K562 (cell line): Measurements from ENCODE around the gene CROCC2. TPM values are rescaled to one million over a fixed set of nuclear protein-coding genes. Genes with fewer than 3 reads are reported as not detected.

ENCODE experiments used
- ATAC-seq: fragments of 200-7000 bp; cut with Tn5 transposase; 3 replicates; pipeline ENCODE4 v1.9.1; 2020; ENCODE audit warnings: moderate library complexity
- BruUV-seq: library from RNA; stranded (reverse); fragments of 400-500 nt; replicated peaks from 2 replicates; lab custom pipeline; 2021; lab: Mats Ljungman, UMichigan
- CTCF ChIA-PET: fragments of 300-600 bp; formaldehyde crosslinking; extraction: SDS; loops from one replicate; lab custom pipeline; 2021; ENCODE audit warnings: low intra/inter-chr PET ratio; lab: Yijun Ruan, JAX
- POLR2A ChIA-PET: fragments of 300-600, 350-650 bp; sonication (Branson Sonifier 250); formaldehyde crosslinking; extraction: SDS; loops from one replicate; lab custom pipeline; 2021; ENCODE audit warnings: antibody characterized with exemption, inconsistent platforms; lab: Yijun Ruan, JAX
- DNase-seq, 4 experiments: peaks; one replicate each; pipeline versions ENCODE4 v3.0.0 to v3.0.0-alpha.2; 2011 to 2018; ENCODE audit warnings: low spot score in 3 of 4, mixed read lengths in 3 of 4; ENCODE audit errors: extremely low read depth in 1 of 4
- FAIRE-seq: peaks from 2 replicates; lab custom pipeline; 2011; peaks lifted over from hg19 to GRCh38; lab: Jason Lieb, UNC
- H2AFZ ChIP-seq: 2 replicates; pipeline ENCODE4 v1.6.0; 2011; ENCODE audit warnings: low read depth, low read length, control low read depth, inconsistent platforms
- H3K27ac ChIP-seq: fragments of 200-600 bp; 3 replicates; pipeline ENCODE4 v1.8.0; 2011; ENCODE audit warnings: low read depth, mild to moderate bottlenecking, control low read depth, inconsistent platforms, low read length, moderate library complexity, mixed read lengths; ENCODE audit errors: extremely low read depth
- H3K27me3 ChIP-seq, 2 experiments: fragments of 300-600 bp in 1 of 2; 2 replicates in 1 of 2; 3 replicates in 1 of 2; pipeline versions ENCODE4 v1.6.0 to v1.8.0; 2011; ENCODE audit warnings: inconsistent platforms in 2 of 2, low read length in 2 of 2, mild to moderate bottlenecking in 1 of 2, mixed read lengths in 1 of 2, moderate library complexity in 1 of 2; ENCODE audit not compliant: control insufficient read depth in 2 of 2, insufficient read depth in 2 of 2
- H3K36me3 ChIP-seq: fragments of 300-600 bp; 3 replicates; pipeline ENCODE4 v1.8.0; 2011; ENCODE audit warnings: mild to moderate bottlenecking, low read length, inconsistent platforms; ENCODE audit not compliant: control insufficient read depth, insufficient read depth
- H3K4me1 ChIP-seq, 2 experiments: fragments of 200-600 bp in 1 of 2; replicated peaks in 1 of 2; 2 replicates in 1 of 2; 3 replicates in 1 of 2; pipeline versions ENCODE4 v1.5.1 to v1.8.0; 2011; ENCODE audit warnings: inconsistent platforms in 2 of 2, low read length in 2 of 2, mild to moderate bottlenecking in 1 of 2, mixed read lengths in 1 of 2, moderate library complexity in 1 of 2; ENCODE audit not compliant: control insufficient read depth in 2 of 2, insufficient read depth in 2 of 2
- H3K4me2 ChIP-seq: 2 replicates; pipeline ENCODE4 v1.6.1; 2011; ENCODE audit warnings: low read length, control low read depth, inconsistent platforms, mixed read lengths; ENCODE audit not compliant: insufficient read depth
- H3K4me3 ChIP-seq: fragments of 200-600 bp; sonication (generic), shearing (Covaris generic); 2 replicates; pipeline ENCODE4 v1.5.1; 2016; ENCODE audit warnings: control low read depth, inconsistent platforms
- H3K79me2 ChIP-seq: fragments of 200-600 bp; 3 replicates; pipeline ENCODE4 v1.8.0; 2011; ENCODE audit warnings: low read length, inconsistent platforms; ENCODE audit not compliant: control insufficient read depth, insufficient read depth
- H3K9ac ChIP-seq, 2 experiments: 2 replicates each; pipeline versions ENCODE4 v1.6.0 to v1.6.1; 2011; ENCODE audit warnings: low read depth in 2 of 2, low read length in 2 of 2, control low read depth in 1 of 2, inconsistent platforms in 1 of 2, mild to moderate bottlenecking in 1 of 2, mixed read lengths in 1 of 2; ENCODE audit not compliant: insufficient read depth in 1 of 2
- H3K9me1 ChIP-seq: one replicate; pipeline ENCODE4 v1.6.0; 2011; ENCODE audit warnings: inconsistent platforms, mild to moderate bottlenecking, low read length, moderate library complexity; ENCODE audit not compliant: control insufficient read depth, insufficient read depth
- H3K9me3 ChIP-seq: replicated peaks from 2 replicates; pipeline ENCODE4 v1.5.1; 2011; ENCODE audit warnings: low read depth, low read length, inconsistent platforms; ENCODE audit not compliant: control insufficient read depth, insufficient read depth
- H4K20me1 ChIP-seq: replicated peaks from 2 replicates; pipeline ENCODE4 v1.6.1; 2011; ENCODE audit warnings: low read length, inconsistent platforms, mixed read lengths; ENCODE audit not compliant: control insufficient read depth, insufficient read depth
- CBFA2T2 ChIP-seq: fragments of 450-650 bp; conservative IDR thresholded peaks from 2 replicates; pipeline ENCODE4 v1.6.1; 2017; ENCODE audit warnings: mild to moderate bottlenecking
- DACH1 ChIP-seq: fragments of 450-650 bp; IDR thresholded peaks from 2 replicates; pipeline ENCODE4 v1.6.1; 2018; ENCODE audit not compliant: partially characterized antibody
- ESRRB ChIP-seq: fragments of 250-450 bp; sonication (Bioruptor Pico); IDR thresholded peaks from 2 replicates; pipeline ENCODE4 v1.5.0; 2020; ENCODE audit warnings: mild to moderate bottlenecking, moderate library complexity, borderline replicate concordance
- MAFF ChIP-seq: IDR thresholded peaks from 2 replicates; pipeline ENCODE4 v1.6.1; 2012; ENCODE audit warnings: low read length, improper control_type of control experiment
- MEF2D ChIP-seq: conservative IDR thresholded peaks from 2 replicates; pipeline ENCODE4 v1.6.1; 2016; ENCODE audit warnings: low read depth, missing genetic modification characterization, missing compliant biosample characterization
- NONO ChIP-seq, 2 experiments: fragments of 200-400 bp in 1 of 2; fragments of 450-650 bp in 1 of 2; formaldehyde crosslinking in 1 of 2; IDR thresholded peaks; 2 replicates each; pipeline ENCODE4 v1.6.1; 2017; ENCODE audit warnings: low read depth in 2 of 2, mild to moderate bottlenecking in 2 of 2, moderate library complexity in 2 of 2, low read length in 1 of 2
- RB1 ChIP-seq: fragments of 450-650 bp; IDR thresholded peaks from 2 replicates; pipeline ENCODE4 v1.6.1; 2017; ENCODE audit warnings: low read depth, mild to moderate bottlenecking
- ZEB2 ChIP-seq: fragments of 450-650 bp; IDR thresholded peaks from 2 replicates; pipeline ENCODE4 v1.6.1; 2016
- ZKSCAN1 ChIP-seq: fragments of 150-350 bp; IDR thresholded peaks from 2 replicates; pipeline ENCODE4 v1.6.1; 2016; ENCODE audit warnings: low read depth, low read length
- ZNF184 ChIP-seq: sonication (generic); formaldehyde crosslinking; IDR thresholded peaks from 2 replicates; pipeline ENCODE4 v1.5.0; 2020; ENCODE audit warnings: missing genetic modification reagents
- ZNF3 ChIP-seq: fragments of 250-450 bp; sonication (Bioruptor Pico); IDR thresholded peaks from 2 replicates; pipeline ENCODE4 v1.5.0; 2021; ENCODE audit warnings: mild to moderate bottlenecking, moderate library complexity
- ZNF408 ChIP-seq: fragments of 250-450 bp; sonication (Bioruptor Pico); IDR thresholded peaks from 2 replicates; pipeline ENCODE4 v1.4.0; 2020; ENCODE audit warnings: low read depth, mild to moderate bottlenecking, moderate library complexity
- WGBS: fragments of 100-300 bp; shearing (Covaris generic); methylation state at CpG from one replicate; pipeline ENCODE4 v1.1.6; 2016; ENCODE audit warnings: low coverage, mixed read lengths; ENCODE audit not compliant: insufficient coverage; ENCODE audit errors: missing lambda C conversion rate; 5-methylcytosine and 5-hydroxymethylcytosine counted together
- in situ Hi-C: fragments of 300-500 bp; cut with MboI; formaldehyde crosslinking; loops from 4 replicates; pipeline ENCODE4 v1.15.0; 2018; ENCODE audit warnings: inconsistent platforms, mixed read lengths
- intact Hi-C: fragments of 100-400 bp; cut with micrococcal nuclease; formaldehyde crosslinking; loops from 2 replicates; pipeline ENCODE4 v1.14.2; 2022
- polyA plus RNA-seq, 8 experiments: library from polyadenylated mRNA; depleted of rRNA in 4 of 8; stranded (reverse) in 5 of 8; unstranded in 3 of 8; fragments of >200 nt; fragmentation: Nextera tagmentation in 2 of 8; fragmentation: Illumina TruSeq in 1 of 8; extraction: Ambion mirVana in 2 of 8; extraction: Trizol in 1 of 8; gene quantifications; 2 replicates each; pipeline versions ENCODE4 v1.2.1 to v1.2.3, GENCODE V29; 2011 to 2014; ENCODE audit warnings: inconsistent platforms in 1 of 8, missing spikeins in 1 of 8
- total RNA-seq, 7 experiments: library from RNA; depleted of rRNA in 6 of 7; stranded (reverse); fragments of >200 nt in 6 of 7; fragmentation: Illumina TruSeq in 2 of 7; extraction: Trizol in 2 of 7; gene quantifications; 2 replicates each; pipeline versions ENCODE4 v1.2.1 to v1.2.3, GENCODE V29; 2011 to 2021; ENCODE audit warnings: low replicate concordance in 1 of 7
- TF ChIP-seq, protein P1 (sequence below): fragments of 250-450 bp; sonication (Bioruptor Pico); IDR thresholded peaks from 2 replicates; pipeline ENCODE4 v1.4.0; 2020; ENCODE audit warnings: mild to moderate bottlenecking, moderate library complexity
- TF ChIP-seq, protein P2 (sequence below): fragments of 450-650 bp; formaldehyde crosslinking; IDR thresholded peaks from 2 replicates; pipeline ENCODE4 v1.4.0; 2020; ENCODE audit warnings: mild to moderate bottlenecking, moderate library complexity

CROCC2 gene
- total and polyA plus RNA-seq, 9 of the 15 experiments (the other 6 are each of a cell fraction or from before 2014, with no cell fraction given), result not detected

DNA sequence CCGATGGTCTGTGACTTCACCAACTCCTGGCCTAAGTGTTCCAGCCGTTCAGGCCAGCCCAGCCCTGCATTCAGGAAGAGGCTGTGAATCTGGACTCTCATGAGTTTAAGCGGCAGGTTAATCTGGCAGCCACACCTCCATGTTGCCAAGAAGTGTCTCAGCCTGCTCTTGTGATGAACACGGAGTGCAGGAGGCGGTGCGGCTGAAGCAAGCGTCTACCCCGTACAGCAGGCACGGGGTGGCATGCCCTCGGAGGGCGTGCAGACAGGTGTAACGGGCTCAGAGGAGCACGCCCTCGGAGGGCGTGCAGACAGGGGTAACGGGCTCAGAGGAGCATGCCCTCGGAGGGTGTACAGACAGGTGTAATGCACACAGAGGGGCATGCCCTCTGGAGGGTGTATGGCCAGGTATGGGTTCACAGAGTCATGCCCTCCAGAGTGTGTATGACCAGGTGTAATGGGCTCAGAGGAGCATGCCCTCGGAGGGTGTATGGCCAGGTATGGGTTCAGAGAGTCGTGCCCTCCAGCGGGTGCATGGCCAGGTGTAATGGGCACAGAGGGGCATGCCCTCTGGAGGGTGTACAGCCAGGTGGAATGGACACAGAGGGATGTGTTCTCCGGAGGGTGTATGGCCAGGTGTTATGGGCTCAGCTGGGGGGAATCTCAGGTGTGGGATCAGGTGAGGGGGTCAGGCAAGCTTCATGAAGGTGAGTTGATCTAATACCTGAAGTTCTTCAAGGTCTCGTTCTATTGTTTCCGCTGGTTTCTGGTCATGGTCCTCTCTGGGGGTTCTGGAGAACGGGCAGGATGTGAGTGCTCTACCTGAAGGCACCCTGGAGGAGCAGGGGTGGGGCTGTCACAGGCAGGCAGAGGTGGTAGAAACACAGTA lies 22.6 kb downstream of the CROCC2 start:
- H3K79me2 ChIP-seq, result no peaks in the 10 kb centered on the region
- H3K27me3 ChIP-seq, result peaks cover 0 to 64% of the 10 kb centered on the region in 2 experiments; a peak in 3 of 5 replicates
- ChIA-PET CTCF (no interaction called here), POLR2A (no interaction called here)
- no peaks in the 10 kb centered on the region for H3K9me3 ChIP-seq
- no peak overlapping the region for H3K27ac ChIP-seq
- WGBS, result 5% methylated on average over 20 of the region's 24 CpGs
- no peaks in the 10 kb centered on the region for H4K20me1 ChIP-seq
- intact Hi-C loops, result no loop called here
- H3K9me1 ChIP-seq, result no peaks in the 10 kb centered on the region
- H2AFZ ChIP-seq, result no peak overlapping the region
- in situ Hi-C loops, result no loop called here
- H3K4me2 ChIP-seq, result no peak overlapping the region
- no peak overlapping the region for H3K4me3 ChIP-seq
- no peaks in the 10 kb centered on the region for H3K36me3 ChIP-seq
- FAIRE-seq (no peak), DNase-seq (no peak), ATAC-seq (no peak)
- no peak overlapping the region; a peak in 1 of 4 replicates for H3K9ac ChIP-seq
- no TSS peak for BruUV-seq
- peaks cover 0 to 7% of the 10 kb centered on the region in 2 experiments; a peak in 2 of 5 replicates for H3K4me1 ChIP-seq
- TF ChIP-seq ZNF184 (CRISPR knock-in tag) (no peak), ESRRB (CRISPR knock-in tag) (no peak), ZEB2 (no peak), RB1 (no peak), CBFA2T2 (no peak), ZKSCAN1 (no peak), ZNF3 (CRISPR knock-in tag) (no peak), MEF2D (tag) (no peak), ZNF408 (CRISPR knock-in tag) (no peak), MAFF (no peak), DACH1 (no peak), NONO (IDR thresholded peaks at IDR 0.05; ENCODE audit: low read depth in 2 of 2, low read length in 1 of 2) (no peak)
- TF ChIP-seq, protein P1, sequence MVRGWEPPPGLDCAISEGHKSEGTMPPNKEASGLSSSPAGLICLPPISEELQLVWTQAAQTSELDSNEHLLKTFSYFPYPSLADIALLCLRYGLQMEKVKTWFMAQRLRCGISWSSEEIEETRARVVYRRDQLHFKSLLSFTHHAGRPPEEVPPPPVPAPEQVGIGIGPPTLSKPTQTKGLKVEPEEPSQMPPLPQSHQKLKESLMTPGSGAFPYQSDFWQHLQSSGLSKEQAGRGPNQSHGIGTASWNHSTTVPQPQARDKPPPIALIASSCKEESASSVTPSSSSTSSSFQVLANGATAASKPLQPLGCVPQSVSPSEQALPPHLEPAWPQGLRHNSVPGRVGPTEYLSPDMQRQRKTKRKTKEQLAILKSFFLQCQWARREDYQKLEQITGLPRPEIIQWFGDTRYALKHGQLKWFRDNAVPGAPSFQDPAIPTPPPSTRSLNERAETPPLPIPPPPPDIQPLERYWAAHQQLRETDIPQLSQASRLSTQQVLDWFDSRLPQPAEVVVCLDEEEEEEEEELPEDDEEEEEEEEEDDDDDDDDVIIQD, result no peak
- TF ChIP-seq, protein P2, sequence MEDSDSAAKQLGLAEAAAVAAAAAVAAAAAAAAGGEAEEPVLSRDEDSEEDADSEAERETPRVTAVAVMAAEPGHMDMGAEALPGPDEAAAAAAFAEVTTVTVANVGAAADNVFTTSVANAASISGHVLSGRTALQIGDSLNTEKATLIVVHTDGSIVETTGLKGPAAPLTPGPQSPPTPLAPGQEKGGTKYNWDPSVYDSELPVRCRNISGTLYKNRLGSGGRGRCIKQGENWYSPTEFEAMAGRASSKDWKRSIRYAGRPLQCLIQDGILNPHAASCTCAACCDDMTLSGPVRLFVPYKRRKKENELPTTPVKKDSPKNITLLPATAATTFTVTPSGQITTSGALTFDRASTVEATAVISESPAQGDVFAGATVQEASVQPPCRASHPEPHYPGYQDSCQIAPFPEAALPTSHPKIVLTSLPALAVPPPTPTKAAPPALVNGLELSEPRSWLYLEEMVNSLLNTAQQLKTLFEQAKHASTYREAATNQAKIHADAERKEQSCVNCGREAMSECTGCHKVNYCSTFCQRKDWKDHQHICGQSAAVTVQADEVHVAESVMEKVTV (CRISPR knock-in tag), result no peak
